Esophagus squamous epithelium (tissue), 5 donors: ENCODE measurements around the gene EPB41L4B. TPM values are rescaled to one million over a fixed set of nuclear protein-coding genes. Genes with fewer than 3 reads are reported as not detected.

Experiments used
- DNase-seq: peaks from one replicate; lab custom pipeline; 2025; lab: John Stamatoyannopoulos, UW
- H3K27ac ChIP-seq, 4 donors: fragments of 200-600 bp; sonication (generic); one replicate each; pipeline ENCODE4 v1.5.1; 2016 to 2019; ENCODE audit warnings: mild to moderate bottlenecking in 1 of 4
- H3K27me3 ChIP-seq, 4 donors: fragments of 200-600 bp; sonication (generic); 1 replicate in 3 of 4; 2 replicates in 1 of 4; pipeline versions ENCODE4 v1.5.1 to v1.6.0; 2017 to 2021; ENCODE audit warnings: antibody characterized with exemption in 1 of 4
- H3K36me3 ChIP-seq, 3 donors: fragments of 200-600 bp; sonication (generic); one replicate each; pipeline ENCODE4 v1.5.1; 2016 to 2019
- H3K4me1 ChIP-seq, 3 donors: fragments of 200-600 bp; sonication (generic); one replicate each; pipeline ENCODE4 v1.5.1; 2017 to 2019
- H3K4me3 ChIP-seq, 4 donors: fragments of 200-600 bp; sonication (generic); 1 replicate in 3 of 4; 2 replicates in 1 of 4; pipeline ENCODE4 v1.5.1; 2016 to 2019; ENCODE audit warnings: mild to moderate bottlenecking in 2 of 4, moderate library complexity in 1 of 4
- H3K9me3 ChIP-seq, 3 donors: fragments of 200-600 bp; sonication (generic); one replicate each; pipeline ENCODE4 v1.5.1; 2016 to 2019
- CTCF ChIP-seq, 6 experiments: fragments of 450-650 bp in 4 of 6; fragments of 200-600 bp in 2 of 6; sonication (generic) in 2 of 6; IDR thresholded peaks; one replicate each; pipeline ENCODE4 v1.5.1; 2016 to 2019; ENCODE audit warnings: antibody characterized with exemption in 6 of 6, mild to moderate bottlenecking in 4 of 6, moderate library complexity in 4 of 6
- POLR2A ChIP-seq, 4 donors: fragments of 450-650 bp; IDR thresholded peaks; one replicate each; pipeline ENCODE4 v1.6.1; 2017; ENCODE audit warnings: antibody characterized with exemption in 4 of 4, mild to moderate bottlenecking in 4 of 4, moderate library complexity in 3 of 4
- WGBS, 2 donors: methylation state at CpG; one replicate each; pipeline ENCODE4 v1.1.5; 2018; 5-methylcytosine and 5-hydroxymethylcytosine counted together
- intact Hi-C: fragments of 100-400 bp; cut with DNase I; formaldehyde crosslinking; loops from one replicate; pipeline ENCODE4 v1.15.0; 2022
- total RNA-seq, 4 donors: library from RNA; depleted of rRNA; stranded (reverse); fragments of >200 nt; gene quantifications; one replicate each; pipeline ENCODE4 v1.1.0, GENCODE V29; 2016
- donor health status: DM: yes; HTN: yes; CAD: no.

EPB41L4B gene
- total RNA-seq, 4 donors from 2014 or later: 0.45 to 3.8 (median 1.8) TPM

GRCh38 chr9:109149722-109150121, 171.1 kb downstream of the EPB41L4B start:
- intact Hi-C loops: no loop called here
- 87 to 93% methylated on average over 4 of the region's 4 CpGs for WGBS, 2 donors
- Histone ChIP-seq H3K9me3 (peaks cover 0 to 7% (median 0%) of the 10 kb centered on the region in 3 donors), H3K4me3 (no peak overlapping the region), H3K36me3 (no peaks in the 10 kb centered on the region), H3K27me3 (no peaks in the 10 kb centered on the region), H3K27ac (no peak overlapping the region), H3K4me1 (no peaks in the 10 kb centered on the region)
- DNase-seq: no peak
- TF ChIP-seq CTCF (IDR thresholded peaks at IDR 0.05) (no peak), POLR2A (IDR thresholded peaks at IDR 0.05) (no peak)

GRCh38 chr9:109149089-109149488, 171.8 kb downstream of the EPB41L4B start:
- Histone ChIP-seq H3K4me3 (no peak overlapping the region), H3K27me3 (no peaks in the 10 kb centered on the region), H3K9me3 (peaks cover 0 to 7% (median 0%) of the 10 kb centered on the region in 3 donors), H3K27ac (no peak overlapping the region), H3K36me3 (no peaks in the 10 kb centered on the region), H3K4me1 (no peaks in the 10 kb centered on the region)
- intact Hi-C loops: no loop called here
- no peak for DNase-seq
- 81 to 87% methylated on average over 5 of the region's 5 CpGs for WGBS, 2 donors
- no peak for TF ChIP-seq POLR2A (IDR thresholded peaks at IDR 0.05)
- no peak for TF ChIP-seq CTCF (IDR thresholded peaks at IDR 0.05)

- no peak overlapping the region for H3K4me3 ChIP-seq
- TF ChIP-seq CTCF (IDR thresholded peaks at IDR 0.05) (no peak), POLR2A (IDR thresholded peaks at IDR 0.05) (no peak)
- no peaks in the 10 kb centered on the region for H3K9me3 ChIP-seq
- no peaks in the 10 kb centered on the region for H3K27me3 ChIP-seq
- no peak for DNase-seq
- no peaks in the 10 kb centered on the region for H3K4me1 ChIP-seq
- intact Hi-C loops: no loop called here
- H3K36me3 ChIP-seq: no peaks in the 10 kb centered on the region
- WGBS, 2 donors: 71 to 84% methylated on average over 4 to 6 of the region's 6 CpGs
- H3K27ac ChIP-seq: no peak overlapping the region
Observed at GRCh38 chr9:109145051-109145450, 175.8 kb downstream of the EPB41L4B start.

- H3K36me3 ChIP-seq: no peaks in the 10 kb centered on the region
- TF ChIP-seq POLR2A (IDR thresholded peaks at IDR 0.05) (no peak), CTCF (IDR thresholded peaks at IDR 0.05) (peak in 2 of 6 experiments; percentile 10 to 37)
- H3K4me1 ChIP-seq: no peaks in the 10 kb centered on the region
- no peaks in the 10 kb centered on the region for H3K27me3 ChIP-seq
- no peak overlapping the region for H3K4me3 ChIP-seq
- intact Hi-C loops: no loop called here
- 75 to 76% methylated on average over 5 of the region's 5 CpGs for WGBS, 2 donors
- H3K9me3 ChIP-seq: no peaks in the 10 kb centered on the region
- no peak for DNase-seq
- no peak overlapping the region for H3K27ac ChIP-seq
Observed at GRCh38 chr9:109143881-109144562, 176.8 kb downstream of the EPB41L4B start.

GRCh38 chr9:109141375-109141774, 179.5 kb downstream of the EPB41L4B start:
- no peak overlapping the region for H3K4me3 ChIP-seq
- no peak for DNase-seq
- intact Hi-C loops: no loop called here
- TF ChIP-seq POLR2A (IDR thresholded peaks at IDR 0.05) (no peak), CTCF (IDR thresholded peaks at IDR 0.05) (no peak)
- WGBS, 2 donors: 87 to 93% methylated on average over 5 of the region's 5 CpGs
- H3K4me1 ChIP-seq: no peaks in the 10 kb centered on the region
- H3K27ac ChIP-seq: no peak overlapping the region
- no peaks in the 10 kb centered on the region for H3K27me3 ChIP-seq
- no peaks in the 10 kb centered on the region for H3K9me3 ChIP-seq
- no peaks in the 10 kb centered on the region for H3K36me3 ChIP-seq
